SKM-1 (cell line): Measurements from ENCODE around the gene CATSPER3.

ENCODE experiments used
- DNase-seq: peaks from one replicate; lab custom pipeline; 2025; ENCODE audit not compliant: unreplicated experiment; lab: John Stamatoyannopoulos, UW

Gene CATSPER3

GRCh38 chr5:135010502-135011354, 43.0 kb downstream of the CATSPER3 start:
- no peak for DNase-seq

GRCh38 chr5:135011355-135012032, 43.8 kb downstream of the CATSPER3 start:
- no peak for DNase-seq

DNA sequence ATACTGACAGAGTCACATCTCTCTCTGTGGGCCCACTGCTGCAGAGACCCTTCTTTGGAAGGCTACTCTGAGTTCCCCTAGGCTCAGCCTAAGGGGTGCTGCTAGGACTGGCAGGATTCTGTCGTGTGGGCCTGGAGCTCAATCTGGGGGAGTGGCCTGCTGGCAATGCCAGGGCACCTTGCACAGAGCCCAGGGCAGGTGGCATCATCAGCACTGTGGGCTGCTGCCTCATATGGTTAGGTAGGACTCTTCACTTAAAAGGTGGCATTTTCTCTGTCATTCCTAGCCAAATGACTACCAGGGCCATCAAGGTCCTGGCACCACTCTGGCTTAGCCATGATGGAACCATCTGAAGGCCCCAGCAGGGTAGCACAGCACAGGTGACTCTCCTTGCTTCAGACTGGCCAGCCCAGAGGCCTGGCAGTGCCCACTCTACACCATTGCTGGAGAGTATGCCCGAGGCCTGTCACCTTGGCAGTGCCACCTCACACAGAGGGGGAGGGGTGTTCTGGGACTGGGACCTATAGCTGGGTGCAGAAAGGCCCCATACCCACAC, 44.4 kb downstream of the CATSPER3 start:
- DNase-seq, result no peak

GRCh38 chr5:135012951-135013391, 45.3 kb downstream of the CATSPER3 start:
- no peak for DNase-seq

- DNase-seq, result no peak
Measured at GRCh38 chr5:135013445-135013844, 45.7 kb downstream of the CATSPER3 start.

DNA sequence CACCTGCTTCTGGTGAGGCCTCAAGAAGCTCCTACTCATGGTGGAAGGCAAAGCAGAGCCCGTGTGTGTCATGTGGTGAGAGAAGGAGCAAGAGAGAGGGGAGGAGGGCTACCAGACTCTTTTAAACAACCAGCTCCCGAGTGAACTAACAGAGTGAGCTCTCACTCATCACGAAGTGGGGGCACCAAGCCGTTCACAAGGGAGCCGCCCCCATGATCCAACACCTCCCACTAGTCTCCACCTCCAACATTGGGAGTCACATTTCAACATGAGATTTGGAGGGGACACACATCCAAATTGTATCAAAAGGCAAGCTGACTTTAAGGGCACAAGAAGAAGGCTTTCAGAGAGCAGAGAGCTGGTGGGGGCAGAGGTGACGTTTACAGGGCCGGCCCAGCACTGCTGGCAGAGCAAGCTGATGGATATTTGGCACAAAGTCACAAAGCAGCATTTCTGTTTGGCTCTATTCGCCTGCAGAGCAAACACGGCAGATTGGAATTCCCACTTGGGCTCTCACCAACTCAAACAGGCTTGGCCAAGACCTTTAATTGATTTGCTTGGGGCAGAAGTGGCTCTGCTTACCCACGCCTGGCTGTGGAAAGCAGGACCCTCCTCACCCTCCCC, 46.4 kb downstream of the CATSPER3 start:
- DNase-seq, result no peak

- no peak for DNase-seq
Measured at GRCh38 chr5:135015942-135016341, 48.2 kb downstream of the CATSPER3 start.

DNA sequence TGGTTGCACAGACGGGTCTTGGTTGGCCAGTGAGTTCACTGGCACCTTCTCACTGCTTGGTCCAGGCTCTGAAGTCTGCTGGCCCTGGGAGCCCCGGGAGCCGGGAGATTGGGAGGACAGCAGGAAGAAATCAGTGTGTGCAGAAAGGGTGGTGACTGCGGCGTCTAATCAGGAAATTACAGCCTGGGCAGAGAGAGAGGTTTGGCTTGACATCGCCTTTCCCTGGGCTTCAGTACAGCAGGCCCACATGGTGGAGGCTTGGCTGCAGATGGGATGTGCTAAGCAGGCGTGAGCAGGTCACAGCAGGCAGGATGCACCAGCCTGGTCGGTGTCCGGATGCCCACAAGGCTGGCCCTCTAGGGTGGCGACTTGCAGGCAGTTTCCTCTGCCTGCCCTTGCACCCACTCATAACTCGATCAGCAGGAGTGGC, 49.2 kb downstream of the CATSPER3 start:
- no peak for DNase-seq

DNA sequence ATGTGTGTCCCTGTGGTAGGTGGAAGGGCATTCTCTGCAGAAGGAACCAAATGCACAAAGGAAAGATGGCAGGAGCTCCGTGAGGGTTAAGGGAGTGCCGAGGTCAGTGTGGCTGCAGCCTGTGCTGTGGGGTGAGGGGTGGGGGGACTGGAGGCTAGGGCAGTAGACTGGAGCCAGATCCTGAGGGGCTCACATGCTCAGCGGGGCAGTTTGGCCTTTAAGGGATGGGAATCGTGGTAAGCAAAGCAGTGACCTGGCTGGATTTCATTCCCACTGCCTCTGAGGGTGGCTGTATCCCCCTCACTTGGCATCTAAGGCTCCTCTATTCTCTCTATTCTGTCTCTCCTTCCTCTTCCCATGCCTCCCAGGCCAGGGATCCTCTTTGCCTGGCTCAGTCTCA, 50.8 kb downstream of the CATSPER3 start:
- no peak for DNase-seq

DNA sequence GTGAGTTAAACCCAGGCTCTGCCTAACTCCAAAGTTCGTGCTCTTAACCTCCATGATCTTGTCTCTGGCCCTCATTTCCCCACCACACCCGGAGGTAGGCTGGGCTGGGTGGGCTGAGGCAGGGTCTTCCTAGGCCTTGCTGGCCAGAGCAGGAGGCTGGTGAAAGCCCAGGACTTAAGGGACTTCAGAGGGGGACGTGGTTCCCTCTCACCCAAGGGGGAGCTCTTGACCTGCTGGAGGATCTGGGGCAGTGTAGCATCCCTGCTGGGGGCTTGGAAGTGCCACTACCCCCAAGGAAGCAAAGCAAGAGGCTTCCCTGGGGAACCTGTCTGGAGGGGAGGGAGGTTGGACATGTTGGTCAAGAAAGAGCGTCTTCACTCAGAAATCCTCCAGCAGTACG, 51.6 kb downstream of the CATSPER3 start:
- DNase-seq, result no peak

- DNase-seq, result no peak
Measured at GRCh38 chr5:135020111-135020895, 52.6 kb downstream of the CATSPER3 start.

DNA sequence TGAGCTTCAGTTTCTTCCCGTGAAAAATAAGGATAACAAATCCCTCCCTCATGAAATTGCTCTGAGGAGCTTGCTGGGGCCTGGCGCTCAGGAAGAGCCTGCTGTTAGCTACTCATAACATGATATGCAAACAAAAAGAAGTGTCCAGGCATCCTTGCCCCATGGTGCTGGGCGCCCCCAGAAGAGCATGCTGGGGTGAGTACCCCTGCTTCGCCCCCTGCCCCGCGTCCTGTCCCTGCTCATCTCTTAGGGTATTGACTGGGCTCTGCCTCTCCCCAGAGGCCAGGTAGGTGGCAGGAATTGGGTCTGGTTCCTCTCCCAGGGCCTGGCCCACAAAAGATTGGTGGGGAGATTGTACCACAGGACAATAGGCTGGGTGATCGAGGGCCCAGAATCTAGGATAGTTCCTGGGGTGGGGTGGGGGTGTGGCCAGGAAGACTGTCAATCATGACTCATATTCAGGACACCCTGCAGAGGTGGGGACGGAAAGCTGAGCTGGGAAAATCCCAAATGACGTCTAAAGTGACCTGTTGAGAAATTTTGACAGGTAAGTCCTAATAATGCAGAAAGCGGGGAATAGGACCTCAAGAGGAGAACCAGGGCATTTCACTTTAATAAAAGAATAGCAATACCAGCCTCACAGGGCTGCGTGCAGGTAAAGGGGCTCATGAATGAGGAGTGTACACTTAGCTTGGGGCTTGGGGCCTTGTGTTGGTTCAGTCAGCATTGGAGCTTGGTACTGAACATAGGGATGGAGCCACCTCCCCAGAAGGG, 57.4 kb downstream of the CATSPER3 start:
- DNase-seq, result no peak

DNA sequence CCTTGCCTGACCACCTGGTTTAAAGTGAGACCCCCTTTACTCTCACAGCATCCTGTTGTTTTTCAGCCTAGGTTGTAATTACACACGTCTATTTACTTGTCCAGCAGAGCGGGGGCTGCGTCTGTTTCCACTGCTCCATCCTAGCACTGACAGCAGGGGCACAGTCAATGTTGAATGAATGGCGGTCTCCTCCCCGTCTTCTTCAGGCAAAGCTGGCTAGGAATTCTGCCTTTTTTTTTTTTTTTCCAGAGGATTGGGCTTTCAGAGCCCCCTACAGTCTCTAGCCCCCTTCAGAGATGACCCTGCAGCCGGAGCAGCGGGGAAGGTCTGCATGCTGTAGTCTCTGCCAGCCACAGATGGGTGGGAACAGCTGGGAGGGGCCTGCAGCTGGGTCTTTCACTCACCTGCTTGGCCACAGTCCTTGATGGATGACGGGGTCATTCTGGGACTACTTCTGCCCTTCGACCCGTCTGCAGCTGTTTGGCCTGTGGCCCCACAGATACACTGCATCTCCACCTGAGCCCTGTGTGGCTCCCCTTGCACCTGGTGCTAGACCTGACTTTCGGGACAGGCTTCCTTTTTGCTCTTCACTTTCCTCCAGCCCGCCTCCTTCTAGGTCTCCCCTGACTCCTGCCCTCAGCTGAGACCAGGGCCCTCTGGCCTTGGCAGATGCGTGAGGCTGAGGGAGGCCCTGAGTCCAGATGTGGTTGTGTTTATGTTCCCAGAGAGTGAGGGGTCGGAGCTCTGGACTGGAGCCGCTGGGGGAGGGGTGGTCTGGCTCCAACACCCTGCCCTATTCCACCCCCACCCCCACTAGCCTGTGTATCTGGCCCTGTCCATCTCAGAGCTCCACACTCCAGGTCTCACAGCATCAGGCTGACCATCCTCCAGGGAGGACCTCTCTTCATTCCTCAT, 58.3 kb downstream of the CATSPER3 start:
- DNase-seq, result no peak

- no peak for DNase-seq
Measured at GRCh38 chr5:135026645-135027265, 59.0 kb downstream of the CATSPER3 start.

- no peak for DNase-seq
Measured at GRCh38 chr5:135027266-135027696, 59.6 kb downstream of the CATSPER3 start.

GRCh38 chr5:135027697-135028615, 60.2 kb downstream of the CATSPER3 start:
- DNase-seq, result no peak

DNA sequence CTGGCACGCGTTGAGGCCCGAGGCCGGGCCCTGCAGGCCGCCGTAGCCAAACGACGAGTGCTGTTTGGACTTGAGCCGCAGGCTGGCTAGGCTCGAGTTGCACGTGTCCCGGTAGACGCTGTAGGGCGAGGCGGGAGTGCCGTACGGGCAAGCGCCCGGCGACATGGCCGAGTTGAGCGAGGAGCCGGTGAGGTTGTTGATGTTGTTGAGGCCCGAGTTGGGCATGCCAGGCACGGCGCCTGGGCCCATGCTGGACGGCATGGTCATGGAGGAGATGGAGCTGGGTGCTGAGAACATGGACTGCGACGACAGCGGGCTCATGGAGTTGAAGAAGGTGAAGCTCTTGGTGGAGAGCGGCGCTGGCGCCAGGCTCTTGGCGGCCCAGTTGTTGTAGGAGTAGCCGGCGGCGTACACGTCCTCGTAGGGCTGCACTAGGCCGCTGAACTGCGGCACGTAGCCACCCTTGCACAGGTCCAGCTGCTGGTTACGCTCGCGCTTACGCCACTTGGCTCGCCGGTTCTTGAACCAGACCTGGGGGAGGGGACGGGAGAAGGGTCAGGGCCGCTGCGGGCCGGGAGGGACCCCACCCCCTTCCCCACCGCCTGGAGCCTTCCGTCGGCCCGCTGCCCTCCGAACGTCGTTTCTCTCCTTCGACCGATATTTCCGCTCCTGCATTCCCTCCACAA, 61.2 kb downstream of the CATSPER3 start:
- DNase-seq, result no peak
